ENCODE measurements around the gene CEP19. TPM values are rescaled to one million over a fixed set of nuclear protein-coding genes. Genes with fewer than 3 reads are reported as not detected.

CEP19 gene
- total RNA-seq, 2 donors from 2014 or later: 3.1 to 4.5 TPM

- H3K27ac Mint-ChIP-seq: no peak overlapping the region
- no peaks in the 10 kb centered on the region for H3K27me3 ChIP-seq (ENCODE audit: control insufficient read depth, insufficient read depth, low read length, poor library complexity, severe bottlenecking)
- H3K4me1 ChIP-seq (ENCODE audit: control insufficient read depth, insufficient read depth, low read length): no peaks in the 10 kb centered on the region
- H3K9me3 Mint-ChIP-seq: no peaks in the 10 kb centered on the region
- H3K4me1 Mint-ChIP-seq: peaks cover 6% of the 10 kb centered on the region
- no peaks in the 10 kb centered on the region for H3K9me3 ChIP-seq (ENCODE audit: control insufficient read depth, low read length)
- no peak overlapping the region for H3K4me3 Mint-ChIP-seq
- H3K9ac ChIP-seq (ENCODE audit: extremely low read depth, low read length, poor library complexity, severe bottlenecking): no peak overlapping the region
- no peak for DNase-seq
- H3K4me3 ChIP-seq (ENCODE audit: low read length): no peak overlapping the region
- no peaks in the 10 kb centered on the region for H3K36me3 Mint-ChIP-seq (ENCODE audit: low read depth)
- H3K27ac ChIP-seq (ENCODE audit: low read depth, low read length): no peak overlapping the region
- WGBS, 2 experiments (ENCODE audit: insufficient coverage in 1 of 2, insufficient read length in 1 of 2): 92% methylated on average over 4 of the region's 4 CpGs; no CpG with 5 or more reads in 1 of the 2 experiments
- TF ChIP-seq CTCF (conservative IDR thresholded peaks at IDR 0.05): no peak
- H3K36me3 ChIP-seq (ENCODE audit: control insufficient read depth, insufficient read depth, low read length): no peaks in the 10 kb centered on the region
- peaks cover 6% of the 10 kb centered on the region for H3K27me3 Mint-ChIP-seq (ENCODE audit: insufficient read depth)
Observed at GRCh38 chr3:196706731-196707130, 5.3 kb downstream of the CEP19 start.

- Mint-ChIP-seq H3K9me3 (no peaks in the 10 kb centered on the region), H3K4me1 (peaks cover 3% of the 10 kb centered on the region), H3K36me3 (ENCODE audit: low read depth) (no peaks in the 10 kb centered on the region), H3K27ac (no peak overlapping the region), H3K27me3 (ENCODE audit: insufficient read depth) (peaks cover 6% of the 10 kb centered on the region), H3K4me3 (no peak overlapping the region)
- Histone ChIP-seq H3K9me3 (ENCODE audit: control insufficient read depth, low read length) (no peaks in the 10 kb centered on the region), H3K36me3 (ENCODE audit: control insufficient read depth, insufficient read depth, low read length) (no peaks in the 10 kb centered on the region), H3K27ac (ENCODE audit: low read depth, low read length) (no peak overlapping the region), H3K27me3 (ENCODE audit: control insufficient read depth, insufficient read depth, low read length, poor library complexity, severe bottlenecking) (no peaks in the 10 kb centered on the region), H3K4me1 (ENCODE audit: control insufficient read depth, insufficient read depth, low read length) (no peaks in the 10 kb centered on the region), H3K4me3 (ENCODE audit: low read length) (no peak overlapping the region), H3K9ac (ENCODE audit: extremely low read depth, low read length, poor library complexity, severe bottlenecking) (no peak overlapping the region)
- 90 to 100% methylated on average over 1 to 5 of the region's 5 CpGs for WGBS, 2 experiments (ENCODE audit: insufficient coverage in 1 of 2, insufficient read length in 1 of 2)
- no peak for DNase-seq
- TF ChIP-seq CTCF (conservative IDR thresholded peaks at IDR 0.05): no peak
Observed at GRCh38 chr3:196706327-196706726, 5.7 kb downstream of the CEP19 start.

- Mint-ChIP-seq H3K27ac (no peak overlapping the region), H3K4me3 (no peak overlapping the region), H3K9me3 (no peaks in the 10 kb centered on the region), H3K4me1 (no peaks in the 10 kb centered on the region), H3K27me3 (ENCODE audit: insufficient read depth) (no peaks in the 10 kb centered on the region), H3K36me3 (ENCODE audit: low read depth) (no peaks in the 10 kb centered on the region)
- no peaks in the 10 kb centered on the region for H3K4me1 ChIP-seq (ENCODE audit: control insufficient read depth, insufficient read depth, low read length)
- H3K9ac ChIP-seq (ENCODE audit: extremely low read depth, low read length, poor library complexity, severe bottlenecking): no peak overlapping the region
- WGBS, 2 experiments (ENCODE audit: insufficient coverage in 1 of 2, insufficient read length in 1 of 2): 88 to 97% methylated on average over 3 to 4 of the region's 4 CpGs
- H3K4me3 ChIP-seq (ENCODE audit: low read length): no peak overlapping the region
- no peak for TF ChIP-seq CTCF (conservative IDR thresholded peaks at IDR 0.05)
- H3K36me3 ChIP-seq (ENCODE audit: control insufficient read depth, insufficient read depth, low read length): no peaks in the 10 kb centered on the region
- no peaks in the 10 kb centered on the region for H3K27me3 ChIP-seq (ENCODE audit: control insufficient read depth, insufficient read depth, low read length, poor library complexity, severe bottlenecking)
- H3K9me3 ChIP-seq (ENCODE audit: control insufficient read depth, low read length): no peaks in the 10 kb centered on the region
- DNase-seq: no peak
- no peak overlapping the region for H3K27ac ChIP-seq (ENCODE audit: low read depth, low read length)
Observed at GRCh38 chr3:196700801-196701200, 11.2 kb downstream of the CEP19 start.
